HG03103 (cell line): ENCODE results near the gene RSPH1.
"Not testable (repeated sequence)": the region's sequence is repeated elsewhere in the genome, so short reads cannot be mapped to it uniquely, and the experiment has no call there.

Experiments used
- ATAC-seq: cut with Tn5 transposase; IDR thresholded peaks from one replicate; pipeline ENCODE4 v1.9.1; 2021; ENCODE audit warnings: low read depth; ENCODE audit not compliant: unreplicated experiment

The RSPH1 gene

DNA sequence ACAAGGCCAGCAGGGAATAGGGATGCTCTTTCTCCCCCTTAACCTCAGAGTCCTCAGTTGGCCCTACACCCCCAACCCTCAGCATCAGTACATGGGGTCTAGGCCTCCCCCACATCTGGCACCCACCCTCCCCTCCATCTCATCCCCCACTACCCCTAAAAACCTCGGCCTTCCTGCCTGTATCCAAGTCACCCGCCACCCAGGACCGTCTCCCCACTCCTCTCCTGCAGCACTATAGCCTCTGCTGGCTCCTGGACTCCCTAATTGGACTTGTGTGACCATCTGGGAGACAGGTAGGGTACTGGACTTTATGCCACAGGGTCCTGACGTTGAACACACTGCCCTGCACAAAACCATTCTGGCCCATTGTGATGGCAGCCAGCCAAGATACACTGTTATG is 6.0 kb downstream of the RSPH1 start:
- no peak for ATAC-seq

- ATAC-seq, result no peak
These were observed 6.9 kb downstream of the RSPH1 start for GRCh38 chr21:42489006-42489563.

DNA sequence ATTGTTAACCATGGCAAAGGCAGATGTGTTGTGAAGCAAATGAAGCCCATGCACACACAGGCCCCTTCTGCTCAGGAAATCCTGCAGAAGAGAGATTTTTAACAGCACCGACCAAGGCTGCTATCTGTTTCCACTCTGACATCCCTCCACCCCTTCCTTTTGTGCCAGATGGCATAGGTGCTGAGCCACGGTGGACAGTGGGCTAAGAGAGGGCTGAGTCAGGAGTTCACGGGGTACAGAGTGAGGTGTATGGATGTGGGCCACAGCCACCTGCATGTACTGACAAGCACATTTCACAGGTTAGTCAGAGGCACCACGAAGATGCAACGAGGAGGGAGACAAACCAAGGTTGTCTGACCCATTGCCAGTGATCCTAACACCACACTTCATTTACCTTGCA is 9.5 kb downstream of the RSPH1 start:
- ATAC-seq, result no peak

DNA sequence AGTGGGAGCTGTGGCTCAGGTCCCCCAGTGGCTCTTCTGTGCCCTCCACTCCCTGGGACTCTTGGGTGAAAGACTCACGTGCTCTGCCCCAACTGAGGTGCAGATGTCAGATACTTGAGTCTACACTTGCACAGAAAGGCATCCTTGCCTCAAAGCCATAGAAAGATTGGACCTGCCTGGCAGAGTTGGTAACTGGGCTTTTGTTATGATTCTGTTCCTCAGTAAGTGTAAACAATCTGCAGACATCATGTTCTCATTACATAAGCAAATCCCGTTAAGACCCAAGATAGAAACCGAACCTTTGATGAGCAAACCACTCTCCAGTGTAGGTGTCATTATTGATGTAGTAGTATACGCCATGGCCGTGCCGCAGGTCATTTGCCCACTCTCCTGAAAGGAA is 10.0 kb downstream of the RSPH1 start:
- ATAC-seq, result no peak

- no peak for ATAC-seq
These were observed 11.1 kb downstream of the RSPH1 start for GRCh38 chr21:42484966-42485365.

GRCh38 chr21:42481169-42481568 is 14.9 kb downstream of the RSPH1 start:
- ATAC-seq, result no peak

- ATAC-seq, result no peak
These were observed 15.3 kb downstream of the RSPH1 start for GRCh38 chr21:42480736-42481135.

DNA sequence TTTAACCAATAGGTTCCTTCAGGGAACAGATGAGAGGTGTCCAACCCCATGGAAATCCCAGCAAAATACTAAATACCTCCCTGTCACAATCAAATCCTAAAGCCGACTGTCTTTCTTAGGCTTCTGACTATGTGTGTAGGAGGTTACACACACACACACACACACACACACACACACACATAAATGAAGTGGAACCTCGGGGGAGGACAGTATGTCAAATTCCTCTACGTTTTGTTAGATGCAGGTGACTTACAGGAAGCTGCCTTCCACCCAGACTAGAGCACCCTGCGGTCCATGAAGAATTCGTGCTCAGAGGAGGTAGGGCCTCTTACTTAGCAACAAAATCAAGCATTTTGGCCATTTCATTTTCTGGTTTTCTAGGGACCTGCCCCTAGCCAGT is 16.4 kb downstream of the RSPH1 start:
- no peak for ATAC-seq

- ATAC-seq, result no peak
These were observed 17.5 kb downstream of the RSPH1 start for GRCh38 chr21:42478504-42478903.

GRCh38 chr21:42476388-42477331 is 19.4 kb downstream of the RSPH1 start:
- ATAC-seq, result no peak

DNA sequence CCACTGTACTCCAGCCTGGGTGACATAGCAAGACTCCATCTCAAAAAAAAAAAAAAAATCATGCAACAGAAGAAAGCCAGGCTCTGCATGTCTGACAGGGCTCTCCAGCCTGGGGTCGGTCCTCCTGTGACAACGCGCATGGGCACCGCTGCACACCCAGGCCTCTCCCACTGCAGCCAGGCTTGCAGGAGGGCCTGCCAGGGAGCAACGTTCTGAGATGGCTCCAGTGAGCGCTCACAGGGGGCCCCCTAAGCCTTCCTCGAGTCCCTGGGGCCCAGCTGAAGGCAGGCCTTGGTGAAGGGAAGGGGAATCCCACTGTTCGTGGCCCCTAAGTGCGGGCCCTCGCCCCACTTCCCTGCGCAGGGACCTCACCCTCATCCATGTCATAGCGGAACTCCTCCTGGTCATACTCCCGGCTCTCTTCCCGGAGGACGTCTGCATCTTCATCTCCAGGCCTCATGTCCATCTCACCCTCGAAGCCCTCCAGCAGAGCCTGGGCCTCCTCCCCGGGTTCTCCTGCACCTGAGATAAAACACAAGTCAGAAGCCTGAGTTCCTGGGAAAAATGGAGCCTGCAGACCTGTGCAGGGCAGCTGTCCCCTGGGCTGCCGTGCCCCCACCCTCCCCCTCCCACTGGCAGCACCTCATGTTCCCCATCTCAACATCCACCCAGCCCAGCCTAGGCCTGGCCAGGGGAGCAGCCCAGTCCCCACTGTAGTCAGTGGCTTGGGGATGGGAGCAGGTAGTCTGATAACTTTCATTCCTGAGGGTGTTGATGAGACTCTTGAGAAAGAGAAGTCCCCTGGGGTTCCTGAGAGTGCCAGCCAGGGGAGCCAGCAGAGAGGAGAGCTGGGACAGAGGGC is 20.3 kb downstream of the RSPH1 start:
- no peak for ATAC-seq

- ATAC-seq, result no peak
These were observed 21.0 kb downstream of the RSPH1 start for GRCh38 chr21:42475036-42475435.

DNA sequence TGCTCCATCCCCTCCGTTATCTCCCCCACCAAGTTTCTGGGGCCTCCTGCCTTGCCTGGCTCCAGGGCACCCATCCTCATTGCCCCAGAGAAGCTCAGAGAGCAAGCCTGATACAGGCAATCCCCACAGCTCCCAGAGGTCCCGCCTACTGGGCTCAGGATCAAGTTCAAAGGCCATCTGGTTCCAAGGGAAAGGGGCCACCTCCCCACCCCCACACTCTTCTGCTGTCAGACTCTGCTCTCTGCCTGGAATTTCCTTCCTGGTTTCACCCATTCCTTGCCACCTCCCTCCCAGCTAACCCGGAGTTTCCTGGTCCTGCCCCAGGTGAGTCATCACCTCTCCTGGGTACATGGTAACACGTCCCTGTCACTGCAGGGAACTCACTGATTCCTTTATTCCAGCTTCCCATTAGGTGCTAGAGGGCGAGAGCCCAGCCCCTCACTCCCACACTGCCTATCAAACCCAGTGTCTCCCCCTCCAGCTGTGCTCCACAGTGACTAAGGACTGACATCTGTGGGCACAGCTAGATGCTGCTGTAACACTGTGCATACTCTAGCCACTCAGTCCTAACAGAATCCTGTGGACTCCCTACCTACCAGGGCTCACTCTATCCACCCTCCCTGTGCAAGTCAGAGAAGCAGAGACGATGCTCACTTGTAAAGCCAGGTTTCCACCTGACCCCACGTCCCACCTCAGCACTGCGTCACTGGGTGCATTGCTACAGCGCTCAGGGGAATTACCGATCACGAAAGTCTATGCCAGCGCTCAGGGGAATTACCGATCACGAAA is 21.8 kb downstream of the RSPH1 start:
- no peak for ATAC-seq

DNA sequence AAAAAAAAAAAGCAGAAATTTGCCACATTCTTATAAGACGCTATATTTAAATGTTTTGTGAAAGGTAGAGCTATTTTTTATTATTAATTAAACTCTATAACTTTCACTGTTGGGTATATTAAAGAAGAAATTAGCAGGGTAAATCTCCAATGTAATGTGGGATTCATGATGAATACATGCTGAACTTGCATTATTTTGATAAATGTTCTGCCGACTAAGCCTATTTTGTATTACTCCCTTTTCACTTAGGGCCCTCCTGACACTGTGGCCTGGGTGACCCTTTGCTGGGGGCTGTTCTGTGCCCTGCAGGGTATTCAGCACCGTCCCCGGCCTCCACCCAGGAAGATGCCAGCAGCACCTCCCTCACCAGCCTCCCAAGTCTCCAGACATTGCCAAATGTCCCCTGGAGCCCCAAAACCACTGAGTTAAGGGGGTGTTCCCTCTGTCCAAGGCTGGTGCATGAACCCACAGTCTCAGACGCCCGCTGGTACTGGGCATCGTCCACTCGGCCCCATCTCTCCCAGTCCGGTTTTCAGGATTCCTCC is 22.5 kb downstream of the RSPH1 start:
- ATAC-seq, result no peak

DNA sequence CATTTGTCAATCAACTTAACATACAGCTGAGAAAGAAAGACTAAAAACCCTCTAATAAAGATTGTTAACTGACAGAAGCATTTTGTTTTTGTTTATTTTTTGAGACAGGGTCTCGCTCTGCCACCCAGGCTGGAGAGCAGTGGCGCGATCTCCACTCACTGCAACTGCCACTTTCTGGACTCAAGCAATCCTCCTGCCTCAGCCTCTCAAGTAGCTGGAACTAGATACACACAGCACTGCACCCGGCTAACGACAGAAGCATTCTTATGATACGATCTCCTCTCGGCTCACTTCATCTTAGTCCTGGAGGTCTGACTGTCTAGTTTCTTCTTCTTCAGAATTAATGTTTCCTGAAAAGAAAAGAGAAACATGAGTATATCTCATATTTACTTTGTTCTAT is 23.5 kb downstream of the RSPH1 start:
- no peak for ATAC-seq

DNA sequence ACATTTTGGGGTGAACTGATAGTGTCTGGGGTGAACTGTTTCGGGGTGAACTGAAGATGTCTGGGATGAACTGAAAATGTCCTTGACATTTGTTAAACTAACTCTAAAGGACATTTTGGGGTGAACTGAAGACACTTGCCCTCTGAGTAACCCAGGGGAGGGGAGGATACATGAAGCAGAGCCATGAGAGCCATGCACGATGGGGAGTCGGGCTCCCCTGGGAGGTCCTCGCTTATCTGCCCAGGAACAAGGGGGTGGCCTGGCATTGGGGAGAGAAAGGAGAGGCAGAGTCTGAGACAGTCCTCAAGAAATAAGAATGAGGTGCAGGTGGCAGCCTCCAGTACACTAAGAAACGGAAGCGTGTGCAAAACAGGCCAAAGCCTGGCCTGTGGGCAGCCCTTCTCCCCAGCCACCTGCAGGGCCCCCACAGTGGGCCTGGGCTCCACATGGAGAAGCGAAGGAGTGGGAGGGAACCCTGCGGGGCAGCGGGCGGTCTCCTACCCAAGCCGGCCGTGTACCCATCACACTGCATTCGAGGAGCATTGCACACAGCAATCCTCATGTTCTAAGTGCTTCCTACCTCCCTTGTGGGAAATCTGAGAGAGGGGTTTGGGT is 24.2 kb downstream of the RSPH1 start:
- ATAC-seq, result no peak

- ATAC-seq, result no peak
These were observed 24.8 kb downstream of the RSPH1 start for GRCh38 chr21:42471206-42471605.

- ATAC-seq, result not testable (repeated sequence)
These were observed 26.3 kb downstream of the RSPH1 start for GRCh38 chr21:42469726-42470125.

- ATAC-seq, result no peak
These were observed 26.8 kb downstream of the RSPH1 start for GRCh38 chr21:42469272-42469671.
